Kidney (tissue), 11 donors: ENCODE measurements around the gene HIC2. TPM values are rescaled to one million over a fixed set of nuclear protein-coding genes. Genes with fewer than 3 reads are reported as not detected.
"Not testable (repeated sequence)": the region's sequence is repeated elsewhere in the genome, so short reads cannot be mapped to it uniquely, and the experiment has no call there.

ENCODE experiments used
- DNase-seq, 5 donors: peaks; one replicate each; pipeline ENCODE4 v3.0.0-alpha.2; 2013 to 2020
- FAIRE-seq: peaks from 2 replicates; lab custom pipeline; 2012; peaks lifted over from hg19 to GRCh38; lab: Jason Lieb, UNC
- H3K27ac ChIP-seq, 2 donors: one replicate each; pipeline ENCODE4 v1.7.0; 2013; ENCODE audit warnings: low read depth in 2 of 2, low read length in 2 of 2, inconsistent platforms in 1 of 2
- H3K27me3 ChIP-seq: one replicate; pipeline ENCODE4 v1.7.1; 2013; ENCODE audit warnings: low read length, inconsistent platforms; ENCODE audit not compliant: control insufficient read depth, insufficient read depth
- H3K36me3 ChIP-seq, 3 donors: one replicate each; pipeline versions ENCODE4 v1.7.0 to v1.7.1; 2013; ENCODE audit warnings: low read length in 3 of 3, control low read depth in 1 of 3, inconsistent platforms in 1 of 3; ENCODE audit not compliant: insufficient read depth in 3 of 3, control insufficient read depth in 2 of 3
- H3K4me1 ChIP-seq, 3 donors: one replicate each; pipeline versions ENCODE4 v1.7.0 to v1.7.1; 2013; ENCODE audit warnings: low read length in 3 of 3, inconsistent platforms in 1 of 3, low read depth in 1 of 3; ENCODE audit not compliant: control insufficient read depth in 2 of 3, insufficient read depth in 2 of 3
- H3K4me3 ChIP-seq, 3 donors: one replicate each; pipeline versions ENCODE4 v1.7.0 to v1.8.1; 2013; ENCODE audit warnings: low read length in 3 of 3, control low read depth in 1 of 3, inconsistent platforms in 1 of 3
- H3K9ac ChIP-seq, 3 donors: one replicate each; pipeline versions ENCODE4 v1.7.0 to v1.7.1; 2013; ENCODE audit warnings: low read length in 3 of 3, control low read depth in 1 of 3, inconsistent platforms in 1 of 3
- H3K9me3 ChIP-seq, 3 donors: one replicate each; pipeline versions ENCODE4 v1.7.0 to v1.7.1; 2013; ENCODE audit warnings: low read length in 3 of 3, control low read depth in 1 of 3, inconsistent platforms in 1 of 3; ENCODE audit not compliant: control insufficient read depth in 2 of 3, insufficient read depth in 1 of 3
- intact Hi-C: fragments of 100-400 bp; cut with DNase I; formaldehyde crosslinking; loops from one replicate; pipeline ENCODE4 v1.11.1; 2022
- polyA plus RNA-seq: library from polyadenylated mRNA; stranded (reverse); fragments of 350-450 nt; fragmentation: Illumina TruSeq; extraction: RNeasy Lipid Tissue Mini Kit (QIAGEN cat#74804); gene quantifications from one replicate; pipeline ENCODE4 v1.2.3, GENCODE V29; 2014; ENCODE audit warnings: low read depth, low replicate concordance; ENCODE audit not compliant: insufficient read depth
- total RNA-seq: library from RNA; stranded (reverse); fragmentation: NEBNext Ultra II Directional; extraction: Animal tissue kit (Norgen Biotek cat#: 25700); gene quantifications from one replicate; pipeline ENCODE4 v1.2.1, GENCODE V29; 2021
- donor health status: control.
- donor health status: control.
- donor health status: DM: yes; HTN: yes; CAD: no.
- donor health status: Normal renal cell carcinoma (clear cell type).

The HIC2 gene
- total and polyA plus RNA-seq, 2 donors from 2014 or later, result 1.4 to 4.2 TPM

- H3K27ac ChIP-seq, FAIRE-seq, H3K36me3 ChIP-seq, DNase-seq, H3K4me3 ChIP-seq, H3K9ac ChIP-seq, H3K9me3 ChIP-seq, intact Hi-C loops, H3K27me3 ChIP-seq, H3K4me1 ChIP-seq: not testable (repeated sequence)
Observed at GRCh38 chr22:21390013-21390412, 27.2 kb upstream of the HIC2 start.

GRCh38 chr22:21394613-21395012 is 22.6 kb upstream of the HIC2 start:
- H3K4me3 ChIP-seq, H3K4me1 ChIP-seq, H3K27ac ChIP-seq, H3K9ac ChIP-seq, intact Hi-C loops, DNase-seq, FAIRE-seq, H3K27me3 ChIP-seq, H3K36me3 ChIP-seq, H3K9me3 ChIP-seq: not testable (repeated sequence)

GRCh38 chr22:21401197-21401969 is 15.8 kb upstream of the HIC2 start:
- H3K27ac ChIP-seq, H3K9me3 ChIP-seq, DNase-seq, H3K36me3 ChIP-seq, H3K4me3 ChIP-seq, H3K9ac ChIP-seq, H3K27me3 ChIP-seq, intact Hi-C loops, H3K4me1 ChIP-seq, FAIRE-seq: not testable (repeated sequence)

GRCh38 chr22:21402763-21403314 is 14.3 kb upstream of the HIC2 start:
- FAIRE-seq, H3K27me3 ChIP-seq, H3K9me3 ChIP-seq, intact Hi-C loops, H3K36me3 ChIP-seq, H3K4me1 ChIP-seq, H3K27ac ChIP-seq, DNase-seq, H3K4me3 ChIP-seq, H3K9ac ChIP-seq: not testable (repeated sequence)

GRCh38 chr22:21407139-21407538 is 10.0 kb upstream of the HIC2 start:
- intact Hi-C loops, DNase-seq, H3K27me3 ChIP-seq, H3K4me3 ChIP-seq, H3K4me1 ChIP-seq, H3K9me3 ChIP-seq, H3K9ac ChIP-seq, H3K36me3 ChIP-seq, H3K27ac ChIP-seq, FAIRE-seq: not testable (repeated sequence)

- DNase-seq, result not testable (repeated sequence)
Observed at GRCh38 chr22:21407792-21408191, 9.4 kb upstream of the HIC2 start.

GRCh38 chr22:21416375-21416774 is 796 bp upstream of the HIC2 start:
- H3K9ac ChIP-seq, intact Hi-C loops, H3K27ac ChIP-seq, H3K9me3 ChIP-seq, H3K4me3 ChIP-seq, H3K36me3 ChIP-seq, H3K27me3 ChIP-seq, DNase-seq, H3K4me1 ChIP-seq, FAIRE-seq: not testable (repeated sequence)

More at GRCh38 chr22:21407792-21408191, 9.4 kb upstream of the HIC2 start:
- H3K36me3 ChIP-seq, H3K4me3 ChIP-seq, intact Hi-C loops, FAIRE-seq, H3K9me3 ChIP-seq, H3K4me1 ChIP-seq, H3K27ac ChIP-seq, H3K27me3 ChIP-seq, H3K9ac ChIP-seq: not testable (repeated sequence)

- DNase-seq, result peak in 1 of 5 donors; percentile 31
- intact Hi-C loops, FAIRE-seq, H3K27me3 ChIP-seq, H3K4me1 ChIP-seq, H3K4me3 ChIP-seq, H3K9ac ChIP-seq, H3K27ac ChIP-seq, H3K9me3 ChIP-seq, H3K36me3 ChIP-seq: not testable (repeated sequence)
Observed at GRCh38 chr22:21417853-21418252, 682 bp downstream of the HIC2 start.
